H1 (cell line): ENCODE results near the gene KLHL21. TPM values are rescaled to one million over a fixed set of nuclear protein-coding genes. Genes with fewer than 3 reads are reported as not detected.

ENCODE experiments used
- CTCF ChIA-PET: fragments of 300-600 bp; sonication (Branson Sonifier 250); formaldehyde crosslinking; loops from one replicate; lab custom pipeline; 2021; ENCODE audit not compliant: partially characterized antibody; lab: Charles Lee
- POLR2A ChIA-PET: fragments of 300-600 bp; sonication (Branson Sonifier 250); formaldehyde crosslinking; loops from one replicate; lab custom pipeline; 2021; ENCODE audit warnings: inconsistent platforms; ENCODE audit not compliant: partially characterized antibody; lab: Charles Lee
- DNase-seq, 2 experiments: peaks; one replicate each; pipeline versions ENCODE4 v3.0.0 to v3.0.0-alpha.2; 2010 to 2022; ENCODE audit warnings: low spot score in 2 of 2, low read depth in 1 of 2, mixed read lengths in 1 of 2
- FAIRE-seq: peaks from 2 replicates; lab custom pipeline; 2011; peaks lifted over from hg19 to GRCh38; lab: Jason Lieb, UNC
- H2AFZ ChIP-seq: 2 replicates; pipeline ENCODE4 v1.8.1; 2012; ENCODE audit warnings: low read length, inconsistent platforms
- H2AK5ac ChIP-seq: 2 replicates; pipeline ENCODE4 v1.6.1; 2013; ENCODE audit warnings: low read depth, low read length
- H2BK120ac ChIP-seq: replicated peaks from 2 replicates; pipeline ENCODE3; 2013; ENCODE audit warnings: low read depth, low read length, inconsistent platforms
- H2BK12ac ChIP-seq: 2 replicates; pipeline ENCODE4 v1.6.1; 2013; ENCODE audit warnings: low read depth, low read length
- H2BK15ac ChIP-seq: 2 replicates; pipeline ENCODE4 v1.6.1; 2013; ENCODE audit warnings: low read length
- H2BK20ac ChIP-seq: 2 replicates; pipeline ENCODE4 v1.6.1; 2013; ENCODE audit warnings: low read length
- H2BK5ac ChIP-seq: 2 replicates; pipeline ENCODE4 v1.6.1; 2013; ENCODE audit warnings: low read depth, low read length
- H3K14ac ChIP-seq: 2 replicates; pipeline ENCODE4 v1.6.1; 2013; ENCODE audit warnings: inconsistent platforms; ENCODE audit not compliant: insufficient read length
- H3K18ac ChIP-seq: 2 replicates; pipeline ENCODE4 v1.6.1; 2013; ENCODE audit warnings: low read length; ENCODE audit errors: extremely low read depth
- H3K23ac ChIP-seq: 2 replicates; pipeline ENCODE4 v1.6.1; 2013; ENCODE audit warnings: inconsistent platforms; ENCODE audit not compliant: insufficient read length
- H3K23me2 ChIP-seq: 2 replicates; pipeline ENCODE4 v1.6.1; 2013; ENCODE audit warnings: low read depth, low read length
- H3K27ac ChIP-seq: 2 replicates; pipeline ENCODE4 v1.6.1; 2011; ENCODE audit warnings: low read depth, low read length, inconsistent platforms
- H3K27me3 ChIP-seq, 4 experiments: replicated peaks in 1 of 4; 1 replicate in 1 of 4; 2 replicates in 3 of 4; pipeline versions ENCODE4 v1.6.1 to v1.8.1; 2011 to 2013; ENCODE audit warnings: low read length in 3 of 4, mild to moderate bottlenecking in 3 of 4, inconsistent platforms in 2 of 4, mixed read lengths in 2 of 4, moderate library complexity in 1 of 4; ENCODE audit not compliant: control insufficient read depth in 3 of 4, insufficient read depth in 3 of 4; ENCODE audit errors: extremely low read depth in 1 of 4
- H3K36me3 ChIP-seq, 4 experiments: 2 replicates each; pipeline versions ENCODE4 v1.6.1 to v1.8.1; 2011 to 2013; ENCODE audit warnings: mild to moderate bottlenecking in 4 of 4, low read length in 3 of 4, moderate library complexity in 2 of 4, control low read depth in 1 of 4, inconsistent platforms in 1 of 4; ENCODE audit not compliant: insufficient read depth in 4 of 4, control insufficient read depth in 2 of 4
- H3K4ac ChIP-seq: replicated peaks from 2 replicates; pipeline ENCODE3; 2013; ENCODE audit warnings: low read length, low read depth, mixed read lengths, inconsistent platforms; ENCODE audit not compliant: insufficient read length
- H3K4me1 ChIP-seq, 4 experiments: replicated peaks in 1 of 4; 1 replicate in 1 of 4; 2 replicates in 3 of 4; pipeline versions ENCODE4 v1.6.1 to v1.8.1; 2011 to 2013; ENCODE audit warnings: low read length in 3 of 4, inconsistent platforms in 2 of 4, mixed read lengths in 1 of 4; ENCODE audit not compliant: insufficient read depth in 4 of 4, control insufficient read depth in 3 of 4
- H3K4me2 ChIP-seq, 2 experiments: 2 replicates each; pipeline versions ENCODE4 v1.6.1 to v1.8.1; 2011 to 2013; ENCODE audit warnings: low read depth in 2 of 2, low read length in 2 of 2, control low read depth in 1 of 2, inconsistent platforms in 1 of 2, mild to moderate bottlenecking in 1 of 2; ENCODE audit not compliant: insufficient read depth in 1 of 2
- H3K4me3 ChIP-seq, 4 experiments: fragments of 200-600, 300-600 bp in 1 of 4; sonication (generic), shearing (Covaris generic), sonication (Bioruptor Twin) in 1 of 4; 2 replicates each; pipeline versions ENCODE4 v1.5.1 to v1.8.1; 2011 to 2016; ENCODE audit warnings: low read length in 4 of 4, low read depth in 3 of 4, control low read depth in 2 of 4, inconsistent platforms in 2 of 4, mild to moderate bottlenecking in 2 of 4, mixed read lengths in 1 of 4, moderate library complexity in 1 of 4; ENCODE audit not compliant: insufficient read depth in 2 of 4; ENCODE audit errors: extremely low read depth in 1 of 4
- H3K56ac ChIP-seq: replicated peaks from 2 replicates; pipeline ENCODE3; 2013; ENCODE audit warnings: low read depth, mild to moderate bottlenecking, mixed read lengths, low read length, inconsistent platforms; ENCODE audit not compliant: insufficient read length
- H3K79me1 ChIP-seq: 2 replicates; pipeline ENCODE4 v1.6.1; 2013; ENCODE audit warnings: low read depth, low read length, control low read depth
- H3K79me2 ChIP-seq, 2 experiments: 2 replicates each; pipeline versions ENCODE4 v1.6.1 to v1.8.1; 2012 to 2013; ENCODE audit warnings: low read length in 2 of 2, mild to moderate bottlenecking in 2 of 2, inconsistent platforms in 1 of 2; ENCODE audit not compliant: insufficient read depth in 2 of 2, control insufficient read depth in 1 of 2
- H3K9ac ChIP-seq, 4 experiments: replicated peaks in 1 of 4; 1 replicate in 1 of 4; 2 replicates in 3 of 4; pipeline versions ENCODE4 v1.6.1 to v1.8.1; 2011 to 2013; ENCODE audit warnings: low read depth in 3 of 4, low read length in 3 of 4, control low read depth in 2 of 4, mild to moderate bottlenecking in 2 of 4, moderate library complexity in 2 of 4, inconsistent platforms in 1 of 4; ENCODE audit errors: extremely low read depth in 1 of 4
- H3K9me3 ChIP-seq, 2 experiments: 2 replicates each; pipeline versions ENCODE4 v1.6.1 to v1.8.1; 2012 to 2013; ENCODE audit warnings: mild to moderate bottlenecking in 2 of 2, moderate library complexity in 2 of 2, control low read depth in 1 of 2, inconsistent platforms in 1 of 2, low read depth in 1 of 2, low read length in 1 of 2, mixed read lengths in 1 of 2; ENCODE audit not compliant: insufficient read depth in 2 of 2
- H4K20me1 ChIP-seq, 2 experiments: replicated peaks in 1 of 2; 2 replicates each; pipeline versions ENCODE3 to v1.8.1; 2011 to 2013; ENCODE audit warnings: inconsistent platforms in 2 of 2, low read length in 2 of 2, mild to moderate bottlenecking in 1 of 2; ENCODE audit not compliant: insufficient read depth in 2 of 2, control insufficient read depth in 1 of 2
- H4K5ac ChIP-seq: 2 replicates; pipeline ENCODE4 v1.6.1; 2013; ENCODE audit warnings: low read length, low read depth, mixed read lengths, inconsistent platforms; ENCODE audit not compliant: insufficient read length
- H4K8ac ChIP-seq: 2 replicates; pipeline ENCODE4 v1.8.0; 2013; ENCODE audit warnings: mild to moderate bottlenecking, moderate library complexity, low read length, inconsistent platforms; ENCODE audit not compliant: insufficient read depth; ENCODE audit errors: extremely low read depth
- H4K91ac ChIP-seq: replicated peaks from 2 replicates; pipeline ENCODE3; 2013; ENCODE audit warnings: low read length, mixed read lengths, inconsistent platforms; ENCODE audit not compliant: insufficient read length
- CEBPB ChIP-seq: IDR thresholded peaks from 2 replicates; pipeline ENCODE4 v1.6.1; 2012; ENCODE audit warnings: low read depth, low read length
- CTBP2 ChIP-seq: IDR thresholded peaks from 2 replicates; pipeline ENCODE4 v1.7.0; 2011; ENCODE audit warnings: borderline replicate concordance, mild to moderate bottlenecking, moderate library complexity, mixed read lengths, low read length; ENCODE audit not compliant: insufficient read depth, insufficient read length
- HDAC2 ChIP-seq, 2 experiments: fragments of 300-600 bp in 1 of 2; sonication (generic) in 1 of 2; IDR thresholded peaks; 2 replicates each; pipeline ENCODE4 v1.6.1; 2011 to 2012; ENCODE audit warnings: low read depth in 2 of 2, low read length in 2 of 2, mild to moderate bottlenecking in 2 of 2, moderate library complexity in 2 of 2, borderline replicate concordance in 1 of 2, inconsistent platforms in 1 of 2
- HDAC6 ChIP-seq: IDR thresholded peaks from one replicate; pipeline ENCODE4 v1.7.1; 2012; ENCODE audit warnings: low read depth, mild to moderate bottlenecking, inconsistent platforms, low read length, moderate library complexity
- KDM1A ChIP-seq: fragments of 200-600, 300-600 bp; sonication (generic); IDR thresholded peaks from 2 replicates; pipeline ENCODE4 v1.7.1; 2016; ENCODE audit warnings: mild to moderate bottlenecking, low read length, borderline replicate concordance
- MAFK ChIP-seq: IDR thresholded peaks from 2 replicates; pipeline ENCODE4 v1.6.1; 2012; ENCODE audit warnings: low read depth, mild to moderate bottlenecking, improper control_type of control experiment, low read length
- PHF8 ChIP-seq: fragments of 200-600 bp; sonication (generic); conservative IDR thresholded peaks from 2 replicates; pipeline ENCODE4 v1.7.1; 2012; ENCODE audit warnings: low read depth, mild to moderate bottlenecking, inconsistent platforms, low read length, moderate library complexity
- RXRA ChIP-seq: IDR thresholded peaks from 2 replicates; pipeline ENCODE4 v1.6.1; 2011; ENCODE audit warnings: low read depth, mild to moderate bottlenecking, low read length, moderate library complexity; ENCODE audit not compliant: insufficient read depth
- SP4 ChIP-seq: IDR thresholded peaks from 2 replicates; pipeline ENCODE4 v1.6.1; 2012; ENCODE audit warnings: low read length, inconsistent platforms
- TAF1 ChIP-seq: IDR thresholded peaks from 2 replicates; pipeline ENCODE4 v1.6.1; 2011; ENCODE audit warnings: mild to moderate bottlenecking, low read depth, low read length
- TAF7 ChIP-seq: optimal IDR thresholded peaks from 2 replicates; pipeline ENCODE3; 2011; ENCODE audit warnings: low read depth, mild to moderate bottlenecking, inconsistent platforms, low read length, moderate library complexity, borderline replicate concordance
- ZNF274 ChIP-seq: IDR thresholded peaks from 2 replicates; pipeline ENCODE4 v1.7.0; 2012; ENCODE audit warnings: low read length, borderline replicate concordance; ENCODE audit errors: extremely low read depth
- WGBS, 2 experiments: shearing (Covaris generic) in 1 of 2; methylation state at CpG; one replicate each; pipeline versions ENCODE4 v1.1.6 to v1.1.7; 2013 to 2015; ENCODE audit warnings: low lambda C conversion rate in 2 of 2, mixed read lengths in 2 of 2, inconsistent platforms in 1 of 2, low coverage in 1 of 2, missing lambda C conversion rate in 1 of 2; ENCODE audit not compliant: insufficient replicate concordance in 2 of 2, insufficient coverage in 1 of 2, insufficient read length in 1 of 2; ENCODE audit errors: extremely low coverage in 1 of 2, missing lambda C conversion rate in 1 of 2; 5-methylcytosine and 5-hydroxymethylcytosine counted together
- polyA plus RNA-seq, 7 experiments: library from polyadenylated mRNA; depleted of rRNA in 3 of 7; stranded (reverse) in 5 of 7; unstranded in 2 of 7; fragments of >200 nt in 5 of 7; fragments of 200-250 nt in 2 of 7; gene quantifications; 1 replicate in 5 of 7; 2 replicates in 1 of 7; 4 replicates in 1 of 7; pipeline versions ENCODE4 v1.2.1 to v1.2.3, GENCODE V29; 2011 to 2013; ENCODE audit warnings: missing spikeins in 2 of 7, mixed read lengths in 2 of 7
- total RNA-seq: library from RNA; stranded (reverse); fragmentation: NEBNext Ultra II Directional; extraction: Animal tissue kit (Norgen Biotek cat#: 25700); gene quantifications from 2 replicates; pipeline ENCODE4 v1.2.1, GENCODE V29; 2021

KLHL21 gene
- total and polyA plus RNA-seq, 2 of the 8 experiments (the other 6 are each of a cell fraction or from before 2014, with no cell fraction given), result 11.9 to 22.3 TPM

GRCh38 chr1:6638226-6638625 is 35.6 kb upstream of the KLHL21 start:
- Histone ChIP-seq H3K14ac (no peak overlapping the region), H3K4ac (no peak overlapping the region), H4K91ac (no peak overlapping the region), H3K9me3 (no peaks in the 10 kb centered on the region), H3K27ac (no peak overlapping the region), H2AFZ (no peak overlapping the region), H3K9ac (no peak overlapping the region), H4K5ac (no peak overlapping the region), H3K23ac (no peak overlapping the region), H2BK5ac (no peak overlapping the region), H3K27me3 (no peaks in the 10 kb centered on the region), H3K79me1 (no peaks in the 10 kb centered on the region), H3K4me3 (no peak overlapping the region), H3K4me2 (no peak overlapping the region), H3K4me1 (no peaks in the 10 kb centered on the region), H2BK15ac (no peak overlapping the region), H2AK5ac (no peak overlapping the region), H2BK20ac (no peak overlapping the region), H3K79me2 (no peaks in the 10 kb centered on the region), H3K18ac (no peak overlapping the region), H3K36me3 (peaks cover 31 to 69% (median 57%) of the 10 kb centered on the region in 4 experiments), H4K20me1 (peaks cover 8 to 9% of the 10 kb centered on the region in 2 experiments), H3K23me2 (no peaks in the 10 kb centered on the region), H2BK120ac (no peak overlapping the region), H3K56ac (no peak overlapping the region)
- FAIRE-seq, result no peak
- ChIA-PET POLR2A (interaction anchor here (1.4 kb wide), 1 partner anchor 16 kb away, joined by 3 read pairs; no protein-coding TSS in a partner anchor), CTCF (interaction anchor here (1.0 to 3.1 kb wide), 4 partner anchors 9 to 38 kb away, joined by 4 to 28 read pairs (median 5); no protein-coding TSS in a partner anchor)
- no peak for DNase-seq
- WGBS, 2 experiments, result 95% methylated on average over 18 of the region's 18 CpGs; no CpG with 5 or more reads in 1 of the 2 experiments
- TF ChIP-seq HDAC2 (IDR thresholded peaks at IDR 0.05; ENCODE audit: borderline replicate concordance in 1 of 2, low read depth in 2 of 2, low read length in 2 of 2) (no peak), RXRA (no peak), SP4 (no peak), TAF7 (no peak), ZNF274 (no peak), CEBPB (no peak), CTBP2 (no peak), PHF8 (no peak), KDM1A (no peak), MAFK (no peak), TAF1 (no peak), HDAC6 (no peak)
- TF ChIP-seq, all 59 proteins: peak for 0
- no peak overlapping the region for H2BK12ac ChIP-seq
- H4K8ac ChIP-seq, result no peak overlapping the region
